ENCODE results near the gene CTNNA3.

The CTNNA3 gene

GRCh38 chr10:67011480-67011879 is 684.5 kb downstream of the CTNNA3 start (continued):
- no peak for TF ChIP-seq ZBTB49 (tag by site-specific recombination; IDR thresholded peaks at IDR 0.05; ENCODE audit: low read depth)

- no peak overlapping the region for H3K27ac ChIP-seq (ENCODE audit: extremely low read depth, low read depth, low read length)
- H3K4me1 ChIP-seq (ENCODE audit: control insufficient read depth, insufficient read depth, low read length) = no peaks in the 10 kb centered on the region
- no peak for TF ChIP-seq BCL6B (tag by site-specific recombination; IDR thresholded peaks at IDR 0.05)
- TF ChIP-seq SCRT2 (tag by site-specific recombination; IDR thresholded peaks at IDR 0.05) = 0 out of 2 replicates have a peak, but pooled peaks have one; percentile 31
- no peak for TF ChIP-seq ZBTB11 (tag by site-specific recombination; conservative IDR thresholded peaks at IDR 0.05; ENCODE audit: low read depth)
- TF ChIP-seq ZNF560 (tag by site-specific recombination; IDR thresholded peaks at IDR 0.05; ENCODE audit: borderline replicate concordance) = no peak
- no peaks in the 10 kb centered on the region for H3K36me3 ChIP-seq (ENCODE audit: control insufficient read depth in 2 of 2, insufficient read depth in 1 of 2, low read length in 2 of 2)
- ChIA-PET CTCF (no interaction called here), POLR2A (no interaction called here)
- no peaks in the 10 kb centered on the region for H3K9me3 ChIP-seq (ENCODE audit: control insufficient read depth, insufficient read depth, low read depth, low read length)
- no peak overlapping the region for H3K4me3 ChIP-seq (ENCODE audit: low read depth, low read length)
Observed at GRCh38 chr10:67005981-67006380, 690.0 kb downstream of the CTNNA3 start.

- H3K9me3 ChIP-seq (ENCODE audit: control insufficient read depth, insufficient read depth, low read depth, low read length) = no peaks in the 10 kb centered on the region
- no peak overlapping the region for H3K27ac ChIP-seq (ENCODE audit: extremely low read depth, low read depth, low read length)
- POLR2A ChIA-PET = no interaction called here
- no peak overlapping the region for H3K4me3 ChIP-seq (ENCODE audit: low read depth, low read length)
- CTCF ChIA-PET = no interaction called here
- H3K4me1 ChIP-seq (ENCODE audit: control insufficient read depth, insufficient read depth, low read length) = no peaks in the 10 kb centered on the region
- no peaks in the 10 kb centered on the region for H3K36me3 ChIP-seq (ENCODE audit: control insufficient read depth in 2 of 2, insufficient read depth in 1 of 2, low read length in 2 of 2)
- TF ChIP-seq ZNF701 (tag by site-specific recombination; IDR thresholded peaks at IDR 0.05) (no peak), ZNF677 (tag by site-specific recombination; IDR thresholded peaks at IDR 0.05) (no peak), ZBTB11 (tag by site-specific recombination; conservative IDR thresholded peaks at IDR 0.05; ENCODE audit: low read depth) (no peak), KLF17 (tag by site-specific recombination; IDR thresholded peaks at IDR 0.05) (no peak), ZFP3 (tag by site-specific recombination; IDR thresholded peaks at IDR 0.05; ENCODE audit: low read depth) (no peak), ZNF664 (tag by site-specific recombination; IDR thresholded peaks at IDR 0.05) (no peak), ZNF571 (tag by site-specific recombination; IDR thresholded peaks at IDR 0.05) (no peak), GLIS2 (tag by site-specific recombination; IDR thresholded peaks at IDR 0.05) (no peak), ZNF830 (tag by site-specific recombination; IDR thresholded peaks at IDR 0.05; ENCODE audit: low read depth) (no peak), ZXDB (tag by site-specific recombination; IDR thresholded peaks at IDR 0.05) (no peak), ZSCAN23 (tag by site-specific recombination; IDR thresholded peaks at IDR 0.05) (no peak), ZNF366 (tag by site-specific recombination; conservative IDR thresholded peaks at IDR 0.05) (no peak), ATF2 (tag by site-specific recombination; IDR thresholded peaks at IDR 0.05; ENCODE audit: low read depth) (no peak)
Observed at GRCh38 chr10:67004690-67005089, 691.3 kb downstream of the CTNNA3 start.
